AG09309 (cell line): ENCODE results near the gene TCF25.

Source experiments
- DNase-seq: peaks from one replicate; pipeline ENCODE4 v3.0.0-alpha.2; 2010; ENCODE audit warnings: low read depth
- H3K4me3 ChIP-seq: 2 replicates; pipeline ENCODE4 v1.5.1; 2011; ENCODE audit warnings: mild to moderate bottlenecking, low read depth, low read length, moderate library complexity; ENCODE audit not compliant: control insufficient read depth
- TF ChIP-seq, protein P1 (sequence below): IDR thresholded peaks from 2 replicates; pipeline ENCODE4 v1.5.1; 2011; ENCODE audit warnings: mild to moderate bottlenecking, low read depth, low read length, inconsistent platforms; ENCODE audit not compliant: insufficient read depth, control insufficient read depth; ENCODE audit errors: missing control alignments

TCF25 gene

DNA sequence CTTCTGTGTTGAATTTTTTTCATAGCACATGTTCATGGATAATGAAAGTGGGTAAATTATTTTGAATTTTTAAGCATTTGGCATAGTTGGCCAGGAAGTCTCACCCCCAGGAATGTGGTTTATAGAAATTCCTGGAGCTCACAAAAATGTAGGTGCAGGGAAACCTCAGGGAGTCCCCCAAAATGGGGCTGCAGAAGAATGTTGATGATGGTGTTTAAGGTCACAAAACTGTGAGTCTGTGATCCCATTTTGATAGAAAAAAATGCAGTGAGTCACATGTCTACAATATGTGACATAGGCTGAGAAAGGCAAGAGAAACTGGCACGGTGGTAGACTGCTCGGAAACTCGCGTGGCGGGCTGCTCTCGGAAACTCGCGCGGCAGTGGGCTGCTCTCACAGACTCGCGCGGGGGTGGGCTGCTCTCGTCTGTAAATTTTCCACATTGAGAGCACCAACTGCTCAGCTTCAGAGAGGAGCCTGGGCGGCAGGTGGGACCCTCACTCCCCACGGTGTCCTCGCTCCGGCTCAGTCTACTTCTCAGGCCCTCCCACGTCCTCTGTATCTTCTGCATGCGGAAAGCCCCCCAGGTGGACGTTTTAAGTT, 26.6 kb downstream of the TCF25 start:
- no peak overlapping the region for H3K4me3 ChIP-seq
- no peak for DNase-seq
- TF ChIP-seq, protein P1, sequence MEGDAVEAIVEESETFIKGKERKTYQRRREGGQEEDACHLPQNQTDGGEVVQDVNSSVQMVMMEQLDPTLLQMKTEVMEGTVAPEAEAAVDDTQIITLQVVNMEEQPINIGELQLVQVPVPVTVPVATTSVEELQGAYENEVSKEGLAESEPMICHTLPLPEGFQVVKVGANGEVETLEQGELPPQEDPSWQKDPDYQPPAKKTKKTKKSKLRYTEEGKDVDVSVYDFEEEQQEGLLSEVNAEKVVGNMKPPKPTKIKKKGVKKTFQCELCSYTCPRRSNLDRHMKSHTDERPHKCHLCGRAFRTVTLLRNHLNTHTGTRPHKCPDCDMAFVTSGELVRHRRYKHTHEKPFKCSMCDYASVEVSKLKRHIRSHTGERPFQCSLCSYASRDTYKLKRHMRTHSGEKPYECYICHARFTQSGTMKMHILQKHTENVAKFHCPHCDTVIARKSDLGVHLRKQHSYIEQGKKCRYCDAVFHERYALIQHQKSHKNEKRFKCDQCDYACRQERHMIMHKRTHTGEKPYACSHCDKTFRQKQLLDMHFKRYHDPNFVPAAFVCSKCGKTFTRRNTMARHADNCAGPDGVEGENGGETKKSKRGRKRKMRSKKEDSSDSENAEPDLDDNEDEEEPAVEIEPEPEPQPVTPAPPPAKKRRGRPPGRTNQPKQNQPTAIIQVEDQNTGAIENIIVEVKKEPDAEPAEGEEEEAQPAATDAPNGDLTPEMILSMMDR = no peak

DNA sequence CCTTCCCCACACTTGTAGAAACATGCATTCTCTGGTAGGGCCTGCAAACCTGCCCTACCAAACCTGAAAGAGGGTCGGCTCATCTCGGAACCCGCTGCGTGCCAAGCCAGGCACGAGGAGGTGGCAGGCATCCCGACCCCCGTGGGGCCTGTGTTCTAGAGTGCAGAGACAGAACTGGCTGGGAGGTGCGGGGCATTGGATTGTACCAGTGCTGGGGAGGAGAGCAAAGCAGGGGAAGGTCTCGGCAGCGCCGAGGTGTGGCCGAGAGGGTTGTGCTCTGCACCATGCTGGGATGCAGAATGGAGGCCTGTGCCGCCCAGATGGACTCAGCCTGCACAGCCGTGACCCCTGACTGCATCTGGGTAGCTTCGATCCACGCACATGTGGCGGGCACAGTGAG, 27.5 kb downstream of the TCF25 start:
- DNase-seq = no peak
- TF ChIP-seq, protein P1 = no peak
- no peak overlapping the region for H3K4me3 ChIP-seq

DNA sequence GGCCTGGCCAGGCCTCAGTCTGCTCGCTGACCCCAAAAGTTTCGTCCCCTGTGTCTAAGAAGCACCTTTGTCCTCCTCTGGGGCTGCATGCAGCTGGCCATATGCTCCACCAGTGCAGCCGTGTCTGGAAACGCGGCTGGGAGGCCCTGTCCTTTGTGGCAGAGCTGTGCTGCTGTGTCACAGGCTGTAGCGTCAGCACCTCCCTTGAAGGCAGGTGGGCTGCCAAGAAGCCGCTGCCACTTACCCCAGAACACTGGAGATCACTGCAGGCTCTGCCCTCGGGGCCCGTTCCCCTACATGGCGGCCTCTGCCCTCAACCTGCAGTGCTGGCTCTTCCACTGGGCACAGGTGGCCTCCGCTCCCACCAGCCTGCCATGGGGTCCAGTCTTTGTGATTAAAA, 29.6 kb downstream of the TCF25 start:
- H3K4me3 ChIP-seq = no peak overlapping the region
- no peak for DNase-seq
- TF ChIP-seq, protein P1 = no peak

DNA sequence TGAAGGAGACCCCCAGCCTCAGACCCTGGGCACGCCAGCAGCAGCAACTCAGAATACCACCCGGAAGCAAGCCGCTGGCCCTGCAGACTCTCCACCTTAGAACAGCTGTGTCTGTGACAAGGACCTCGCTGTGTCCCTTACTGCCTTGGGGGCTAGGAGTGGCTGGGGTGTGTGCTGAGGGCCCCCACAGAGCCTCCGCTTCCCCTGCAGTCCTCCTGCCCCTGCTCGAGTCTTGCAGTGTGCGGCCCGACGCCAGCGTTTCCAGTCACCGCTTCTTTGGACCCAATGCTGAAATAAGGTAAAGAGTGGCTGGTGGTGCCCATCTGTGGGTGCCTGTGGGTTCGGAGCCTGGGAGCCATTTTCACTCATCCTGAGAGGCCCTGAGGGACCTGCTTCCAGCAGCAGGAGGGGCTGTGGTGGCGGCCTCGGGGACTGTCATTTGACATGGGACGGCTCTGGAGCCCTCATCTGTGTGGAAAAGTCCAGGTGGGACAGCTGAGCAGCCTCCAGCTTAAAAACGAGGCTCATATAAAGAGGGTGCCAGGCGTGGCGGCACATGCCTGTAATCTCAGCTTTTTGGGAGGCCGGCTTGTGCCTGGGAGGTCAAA, 30.6 kb downstream of the TCF25 start:
- no peak for DNase-seq
- no peak overlapping the region for H3K4me3 ChIP-seq
- TF ChIP-seq, protein P1 = no peak

DNA sequence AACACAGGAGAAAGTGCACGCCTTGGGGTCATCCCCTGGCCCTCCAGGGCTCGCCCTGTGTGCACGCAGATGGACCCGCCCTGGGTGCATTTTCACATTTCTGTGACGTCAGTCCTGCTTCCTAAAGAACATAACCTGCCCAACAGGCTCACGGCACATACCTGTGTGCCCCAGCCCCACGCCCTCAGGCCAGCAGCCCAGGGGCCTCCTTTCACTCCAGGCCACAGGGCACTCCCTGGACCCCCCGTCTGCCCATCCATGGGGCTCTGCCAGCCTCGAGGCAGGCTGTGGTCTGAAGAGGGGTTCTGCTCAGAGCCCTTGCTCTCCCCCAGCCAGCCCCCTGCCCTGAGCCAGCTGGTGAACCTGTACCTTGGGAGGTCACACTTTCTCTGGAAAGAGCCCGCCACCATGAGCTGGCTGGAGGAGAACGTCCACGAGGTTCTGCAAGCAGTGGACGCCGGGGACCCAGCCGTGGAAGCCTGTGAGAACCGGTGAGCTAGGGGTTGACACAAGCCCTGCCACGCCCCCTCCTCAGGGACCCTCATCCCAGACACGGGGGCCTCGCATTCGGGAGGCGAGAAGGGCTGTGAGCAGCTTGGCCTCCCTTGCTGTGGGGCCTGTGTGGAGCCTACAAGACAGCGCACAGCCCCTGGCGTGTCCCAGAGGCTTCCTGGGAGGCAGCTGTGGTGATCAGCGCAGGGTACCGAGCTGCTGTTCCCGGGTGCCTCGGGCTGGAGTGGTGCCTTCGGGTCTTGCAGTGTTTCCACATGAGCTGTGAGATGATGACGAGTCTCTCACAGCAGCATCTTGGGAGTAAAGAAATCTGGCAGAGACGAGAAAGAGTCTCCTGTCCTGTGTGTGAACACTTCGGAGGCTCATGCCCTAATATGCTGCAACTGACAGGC, 31.5 kb downstream of the TCF25 start:
- no peak overlapping the region for H3K4me3 ChIP-seq
- no peak for DNase-seq
- TF ChIP-seq, protein P1 = no peak

DNA sequence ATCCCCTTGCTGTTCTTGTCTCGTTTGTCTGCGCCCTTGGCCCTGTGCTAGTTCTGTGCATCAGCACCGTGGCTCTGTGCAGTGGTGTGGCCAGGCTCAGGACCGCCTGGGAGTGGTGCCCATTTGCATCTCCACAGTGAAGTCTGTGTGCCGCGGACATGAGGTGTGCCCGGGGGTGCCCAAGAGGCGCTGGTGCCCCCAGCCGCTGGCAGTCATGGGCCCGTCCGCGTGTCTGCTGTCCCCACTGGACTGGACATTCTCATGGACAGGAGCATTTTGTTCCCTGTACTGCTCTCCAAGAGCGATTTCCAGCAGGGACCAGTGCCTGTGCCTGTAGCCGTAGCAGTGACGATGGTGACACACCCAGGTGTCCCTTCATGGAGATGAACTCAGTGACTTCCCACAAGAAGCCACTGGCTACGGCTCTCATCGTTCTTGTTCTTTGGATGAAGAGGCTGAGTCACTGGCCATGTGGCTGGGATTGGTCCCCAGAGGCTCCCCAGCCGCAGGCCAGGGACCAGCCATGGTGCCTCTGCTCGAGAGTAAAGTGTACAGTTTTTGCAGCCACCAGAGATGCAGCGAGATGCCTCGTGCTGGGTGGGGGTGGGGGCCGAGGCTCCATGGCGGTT, 32.2 kb downstream of the TCF25 start:
- no peak overlapping the region for H3K4me3 ChIP-seq
- DNase-seq = no peak
- TF ChIP-seq, protein P1 = no peak
